ENCODE data around the gene SPPL3. TPM values are rescaled to one million over a fixed set of nuclear protein-coding genes. Genes with fewer than 3 reads are reported as not detected.
A peak's percentile ranks its signal among the peaks of the same experiment; 100 is the strongest.

Gene SPPL3
- total and polyA plus RNA-seq, 2 experiments from 2014 or later: 20.0 to 67.3 TPM

DNA sequence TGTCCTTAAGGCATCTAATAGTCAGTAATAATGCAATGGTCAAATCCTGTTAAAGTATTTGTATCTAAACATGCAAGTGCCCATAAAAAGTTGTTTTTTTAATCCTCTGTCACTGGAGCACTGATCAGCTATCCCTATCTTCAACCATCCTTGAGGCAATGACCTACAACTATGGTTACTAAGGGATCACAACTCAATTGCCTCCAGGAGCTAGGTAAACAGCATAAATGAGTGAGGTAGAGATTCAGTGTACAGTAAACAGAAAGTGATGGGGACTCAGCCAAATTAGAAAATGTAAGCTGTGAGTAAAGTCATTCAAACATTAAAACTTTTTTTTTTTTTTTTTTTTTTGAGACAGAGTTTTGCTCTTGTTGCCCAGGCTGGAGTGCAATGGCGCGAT lies 18.6 kb downstream of the SPPL3 start:
- H3K9me3 ChIP-seq (ENCODE audit: low read depth): no peaks in the 10 kb centered on the region
- peaks cover 78% of the 10 kb centered on the region for H4K20me1 ChIP-seq (ENCODE audit: insufficient read depth, poor library complexity, severe bottlenecking)
- no peak overlapping the region for H3K4me3 ChIP-seq
- no peak overlapping the region for H3K27ac ChIP-seq
- DNase-seq (ENCODE audit: low spot score): no peak
- no peak overlapping the region for H2AFZ ChIP-seq
- TF ChIP-seq, protein P1, sequence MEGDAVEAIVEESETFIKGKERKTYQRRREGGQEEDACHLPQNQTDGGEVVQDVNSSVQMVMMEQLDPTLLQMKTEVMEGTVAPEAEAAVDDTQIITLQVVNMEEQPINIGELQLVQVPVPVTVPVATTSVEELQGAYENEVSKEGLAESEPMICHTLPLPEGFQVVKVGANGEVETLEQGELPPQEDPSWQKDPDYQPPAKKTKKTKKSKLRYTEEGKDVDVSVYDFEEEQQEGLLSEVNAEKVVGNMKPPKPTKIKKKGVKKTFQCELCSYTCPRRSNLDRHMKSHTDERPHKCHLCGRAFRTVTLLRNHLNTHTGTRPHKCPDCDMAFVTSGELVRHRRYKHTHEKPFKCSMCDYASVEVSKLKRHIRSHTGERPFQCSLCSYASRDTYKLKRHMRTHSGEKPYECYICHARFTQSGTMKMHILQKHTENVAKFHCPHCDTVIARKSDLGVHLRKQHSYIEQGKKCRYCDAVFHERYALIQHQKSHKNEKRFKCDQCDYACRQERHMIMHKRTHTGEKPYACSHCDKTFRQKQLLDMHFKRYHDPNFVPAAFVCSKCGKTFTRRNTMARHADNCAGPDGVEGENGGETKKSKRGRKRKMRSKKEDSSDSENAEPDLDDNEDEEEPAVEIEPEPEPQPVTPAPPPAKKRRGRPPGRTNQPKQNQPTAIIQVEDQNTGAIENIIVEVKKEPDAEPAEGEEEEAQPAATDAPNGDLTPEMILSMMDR (IDR thresholded peaks at IDR 0.05; ENCODE audit: poor library complexity): no peak
- TF ChIP-seq EZH2phosphoT487 (IDR thresholded peaks at IDR 0.05; ENCODE audit: low read depth, severe bottlenecking, unreplicated experiment) (no peak), EZH2 (IDR thresholded peaks at IDR 0.05; ENCODE audit: borderline replicate concordance) (no peak)
- H3K36me3 ChIP-seq (replicated peaks; ENCODE audit: insufficient read depth, low read depth): no peaks in the 10 kb centered on the region
- no peaks in the 10 kb centered on the region for H3K9me2 ChIP-seq (replicated peaks; ENCODE audit: insufficient read depth)
- H3K79me2 ChIP-seq: peaks cover 97% of the 10 kb centered on the region
- no peak overlapping the region for H3K4me2 ChIP-seq
- 100% methylated on average over 2 of the region's 2 CpGs for WGBS (ENCODE audit: low lambda C conversion rate, missing lambda C conversion rate)
- H3K4me1 ChIP-seq (ENCODE audit: insufficient read depth): no peaks in the 10 kb centered on the region
- no peaks in the 10 kb centered on the region for H3K27me3 ChIP-seq

DNA sequence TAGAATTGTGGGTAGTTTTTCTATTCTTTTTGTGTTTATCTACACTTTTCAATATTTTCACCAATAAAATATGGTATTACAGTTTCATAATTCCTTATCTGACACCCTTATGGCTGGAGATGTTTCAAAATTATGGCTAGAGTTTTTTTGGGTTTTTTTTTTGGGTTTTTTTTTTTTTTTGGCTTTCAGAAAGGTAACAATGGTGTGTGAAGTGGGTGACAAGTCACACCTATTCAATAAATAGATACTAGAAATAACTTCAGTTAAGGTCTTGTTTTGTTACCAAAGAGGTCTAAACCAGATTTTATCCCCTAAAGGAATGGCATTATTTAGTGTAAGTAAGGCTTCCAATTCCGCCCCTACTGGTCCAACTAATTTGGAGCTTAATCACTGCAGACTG lies 19.5 kb downstream of the SPPL3 start:
- DNase-seq (ENCODE audit: low spot score): no peak
- no peaks in the 10 kb centered on the region for H3K36me3 ChIP-seq (replicated peaks; ENCODE audit: insufficient read depth, low read depth)
- H3K4me3 ChIP-seq: no peak overlapping the region
- H3K4me1 ChIP-seq (ENCODE audit: insufficient read depth): no peaks in the 10 kb centered on the region
- H3K4me2 ChIP-seq: no peak overlapping the region
- TF ChIP-seq EZH2phosphoT487 (IDR thresholded peaks at IDR 0.05; ENCODE audit: low read depth, severe bottlenecking, unreplicated experiment) (no peak), EZH2 (IDR thresholded peaks at IDR 0.05; ENCODE audit: borderline replicate concordance) (no peak)
- H3K27me3 ChIP-seq: no peaks in the 10 kb centered on the region
- peaks cover 76% of the 10 kb centered on the region for H4K20me1 ChIP-seq (ENCODE audit: insufficient read depth, poor library complexity, severe bottlenecking)
- H2AFZ ChIP-seq: no peak overlapping the region
- peaks cover 98% of the 10 kb centered on the region for H3K79me2 ChIP-seq
- H3K27ac ChIP-seq: no peak overlapping the region
- H3K9me2 ChIP-seq (replicated peaks; ENCODE audit: insufficient read depth): no peaks in the 10 kb centered on the region
- WGBS (ENCODE audit: low lambda C conversion rate, missing lambda C conversion rate): 97% methylated on average over 1 of the region's 1 CpG
- no peaks in the 10 kb centered on the region for H3K9me3 ChIP-seq (ENCODE audit: low read depth)

DNA sequence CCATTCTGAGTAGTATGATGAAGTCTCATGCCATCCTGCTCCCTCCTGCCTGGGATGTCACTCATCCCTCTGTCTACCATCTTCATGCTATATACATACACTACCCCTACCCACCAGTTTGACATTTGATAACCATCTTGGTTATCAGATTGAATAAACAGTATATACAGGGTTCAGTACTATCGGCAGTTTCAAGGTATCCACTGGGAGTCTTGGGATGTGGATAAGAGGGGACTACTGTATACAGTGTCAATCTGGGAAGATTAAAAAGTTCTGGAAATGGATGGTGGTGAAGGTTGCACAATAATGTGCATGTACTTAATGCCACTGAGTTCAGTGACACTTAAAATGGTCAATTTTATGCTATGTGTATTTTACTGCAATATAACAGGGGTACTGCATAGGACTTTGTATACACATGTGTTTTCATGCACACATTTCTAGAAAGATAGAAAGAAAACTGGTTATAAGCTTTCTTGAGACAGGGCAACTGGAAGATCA lies 22.1 kb downstream of the SPPL3 start:
- Histone ChIP-seq H3K9me3 (ENCODE audit: low read depth) (no peaks in the 10 kb centered on the region), H3K27me3 (no peaks in the 10 kb centered on the region), H3K36me3 (replicated peaks; ENCODE audit: insufficient read depth, low read depth) (no peaks in the 10 kb centered on the region), H3K4me1 (ENCODE audit: insufficient read depth) (peaks cover 6% of the 10 kb centered on the region), H3K4me2 (no peak overlapping the region), H3K4me3 (no peak overlapping the region), H3K27ac (no peak overlapping the region), H3K79me2 (peaks cover 95% of the 10 kb centered on the region), H3K9me2 (replicated peaks; ENCODE audit: insufficient read depth) (no peaks in the 10 kb centered on the region), H2AFZ (no peak overlapping the region), H4K20me1 (ENCODE audit: insufficient read depth, poor library complexity, severe bottlenecking) (peaks cover 65% of the 10 kb centered on the region)
- TF ChIP-seq, protein P1 (IDR thresholded peaks at IDR 0.05; ENCODE audit: poor library complexity): no peak
- no peak for TF ChIP-seq EZH2 (IDR thresholded peaks at IDR 0.05; ENCODE audit: borderline replicate concordance)
- TF ChIP-seq EZH2phosphoT487 (IDR thresholded peaks at IDR 0.05; ENCODE audit: low read depth, severe bottlenecking, unreplicated experiment): no peak
- no peak for DNase-seq (ENCODE audit: low spot score)
- WGBS (ENCODE audit: low lambda C conversion rate, missing lambda C conversion rate): 87% methylated on average over 1 of the region's 1 CpG

DNA sequence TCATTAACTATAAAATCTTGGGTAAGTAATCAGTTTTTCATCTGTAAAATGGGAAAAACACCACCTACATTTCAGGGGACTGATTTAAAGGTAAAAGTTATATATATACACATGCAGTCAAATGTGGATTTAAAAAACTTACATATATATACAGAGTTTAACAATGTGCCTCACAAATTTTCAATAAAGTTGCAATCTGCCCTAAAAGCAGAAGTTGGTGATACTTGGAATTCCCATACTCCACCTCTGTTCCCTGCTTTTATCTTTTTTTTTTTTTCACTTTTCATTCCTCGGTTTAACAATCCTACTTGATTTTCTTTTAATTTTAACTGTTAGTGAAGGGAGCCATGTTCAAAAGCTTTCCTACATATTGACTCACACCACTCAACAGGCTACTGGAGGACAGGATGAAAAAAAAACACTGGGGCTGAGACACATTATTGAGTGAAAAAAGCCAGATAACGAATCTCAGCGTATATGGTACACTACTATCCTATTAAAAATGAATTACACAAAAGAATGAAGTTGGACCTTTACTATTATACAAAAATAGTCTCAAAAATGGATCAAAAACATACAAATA lies 24.3 kb downstream of the SPPL3 start:
- WGBS (ENCODE audit: low lambda C conversion rate, missing lambda C conversion rate): 67% methylated on average over 3 of the region's 3 CpGs
- Histone ChIP-seq H3K79me2 (peaks cover 95% of the 10 kb centered on the region), H3K9me2 (replicated peaks; ENCODE audit: insufficient read depth) (no peaks in the 10 kb centered on the region), H4K20me1 (ENCODE audit: insufficient read depth, poor library complexity, severe bottlenecking) (peaks cover 57% of the 10 kb centered on the region), H3K36me3 (replicated peaks; ENCODE audit: insufficient read depth, low read depth) (no peaks in the 10 kb centered on the region), H3K4me2 (no peak overlapping the region), H3K4me1 (ENCODE audit: insufficient read depth) (peaks cover 6% of the 10 kb centered on the region), H3K4me3 (no peak overlapping the region), H3K27ac (peak overlapping the region; percentile 2), H3K27me3 (no peaks in the 10 kb centered on the region), H3K9me3 (ENCODE audit: low read depth) (no peaks in the 10 kb centered on the region), H2AFZ (no peak overlapping the region)
- no peak for DNase-seq (ENCODE audit: low spot score)
- no peak for TF ChIP-seq EZH2phosphoT487 (IDR thresholded peaks at IDR 0.05; ENCODE audit: low read depth, severe bottlenecking, unreplicated experiment)
- TF ChIP-seq EZH2 (IDR thresholded peaks at IDR 0.05; ENCODE audit: borderline replicate concordance): no peak
- TF ChIP-seq, protein P1 (IDR thresholded peaks at IDR 0.05; ENCODE audit: poor library complexity): no peak

All from hepatocyte (in vitro differentiated cells).